ENCODE data around the gene ALDH1B1. TPM values are rescaled to one million over a fixed set of nuclear protein-coding genes. Genes with fewer than 3 reads are reported as not detected.

Gene ALDH1B1
- total RNA-seq, 1 experiment from 2014 or later = 29.0 TPM

DNA sequence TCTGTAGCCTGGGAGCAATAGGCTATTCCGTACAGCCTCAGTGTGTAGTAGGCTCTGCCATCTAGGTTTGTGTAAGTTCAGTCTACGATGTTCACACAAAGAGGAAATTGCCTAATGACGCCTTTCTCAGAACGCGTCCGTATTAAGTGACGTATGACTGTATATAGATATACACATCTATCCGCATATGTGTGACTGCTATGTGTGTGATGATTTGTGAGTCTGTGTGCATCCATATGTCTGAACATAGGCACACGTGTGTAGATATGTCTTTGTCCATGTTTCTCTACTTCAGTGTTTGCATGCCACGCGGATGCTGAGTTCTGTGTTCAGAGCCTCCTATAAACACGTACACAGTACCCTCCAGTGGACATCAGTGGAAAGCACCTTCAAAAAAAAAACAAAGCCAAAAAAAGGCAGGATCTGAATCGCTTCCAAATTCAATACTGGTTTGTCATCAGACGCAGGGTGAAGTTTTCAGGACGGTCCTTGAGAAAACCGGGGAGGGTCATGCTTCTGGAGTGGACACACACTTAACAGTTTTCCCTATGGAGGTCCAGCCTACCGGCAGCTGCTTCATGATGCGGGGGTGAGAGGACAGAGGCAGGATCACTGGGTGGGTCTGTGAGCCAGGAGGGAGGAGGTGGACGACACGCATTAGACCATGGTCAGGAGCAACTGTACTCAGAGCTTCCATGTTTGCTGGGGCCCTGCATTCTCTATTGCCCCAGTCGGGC, 29.5 kb upstream of the ALDH1B1 start:
- Histone ChIP-seq H3K4me2 (ENCODE audit: low read length) (peak overlapping the region; percentile 74), H3K4me3 (ENCODE audit: low read length) (0 out of 2 replicates have a peak overlapping the region, but pooled peaks have one; percentile 32), H3K9me2 (replicated peaks; ENCODE audit: low read length) (no peaks in the 10 kb centered on the region), H3K27me3 (ENCODE audit: low read length) (no peaks in the 10 kb centered on the region), H3K9me3 (ENCODE audit: low read length) (no peaks in the 10 kb centered on the region), H3K79me2 (ENCODE audit: low read length) (no peaks in the 10 kb centered on the region), H4K20me1 (ENCODE audit: low read length) (no peaks in the 10 kb centered on the region), H3K9ac (ENCODE audit: low read length) (no peak overlapping the region), H2AFZ (ENCODE audit: low read length) (peak overlapping the region; percentile 71), H3K27ac (ENCODE audit: low read length) (no peak overlapping the region), H3F3A (ENCODE audit: low read length, unreplicated experiment) (no peaks in the 10 kb centered on the region), H3K4me1 (ENCODE audit: insufficient read depth, low read length) (peaks cover 4% of the 10 kb centered on the region; the same call in 1 of the 2 replicates), H3K36me3 (ENCODE audit: low read depth, low read length) (no peaks in the 10 kb centered on the region)
- ChIA-PET CTCF (no interaction called here), POLR2A (ENCODE audit: unreplicated experiment) (no interaction called here)
- no peak for TF ChIP-seq EZH2 (IDR thresholded peaks at IDR 0.05; ENCODE audit: low read length, unreplicated experiment)
- TF ChIP-seq EZH2phosphoT487 (IDR thresholded peaks at IDR 0.05; ENCODE audit: borderline replicate concordance, low read length) = no peak
- TF ChIP-seq, protein P1, sequence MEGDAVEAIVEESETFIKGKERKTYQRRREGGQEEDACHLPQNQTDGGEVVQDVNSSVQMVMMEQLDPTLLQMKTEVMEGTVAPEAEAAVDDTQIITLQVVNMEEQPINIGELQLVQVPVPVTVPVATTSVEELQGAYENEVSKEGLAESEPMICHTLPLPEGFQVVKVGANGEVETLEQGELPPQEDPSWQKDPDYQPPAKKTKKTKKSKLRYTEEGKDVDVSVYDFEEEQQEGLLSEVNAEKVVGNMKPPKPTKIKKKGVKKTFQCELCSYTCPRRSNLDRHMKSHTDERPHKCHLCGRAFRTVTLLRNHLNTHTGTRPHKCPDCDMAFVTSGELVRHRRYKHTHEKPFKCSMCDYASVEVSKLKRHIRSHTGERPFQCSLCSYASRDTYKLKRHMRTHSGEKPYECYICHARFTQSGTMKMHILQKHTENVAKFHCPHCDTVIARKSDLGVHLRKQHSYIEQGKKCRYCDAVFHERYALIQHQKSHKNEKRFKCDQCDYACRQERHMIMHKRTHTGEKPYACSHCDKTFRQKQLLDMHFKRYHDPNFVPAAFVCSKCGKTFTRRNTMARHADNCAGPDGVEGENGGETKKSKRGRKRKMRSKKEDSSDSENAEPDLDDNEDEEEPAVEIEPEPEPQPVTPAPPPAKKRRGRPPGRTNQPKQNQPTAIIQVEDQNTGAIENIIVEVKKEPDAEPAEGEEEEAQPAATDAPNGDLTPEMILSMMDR (conservative IDR thresholded peaks at IDR 0.05; ENCODE audit: low read depth, low read length) = peak; percentile 78
- ATAC-seq (peak; percentile 81), DNase-seq (peak; percentile 86)
- no TSS peak for BruUV-seq (replicated peaks)
- intact Hi-C loops (cut with micrococcal nuclease) = loop anchor here (1.0 to 10.0 kb wide), 5 partner anchors 275 to 778 kb away; partner anchors contain the start of gene SHB

DNA sequence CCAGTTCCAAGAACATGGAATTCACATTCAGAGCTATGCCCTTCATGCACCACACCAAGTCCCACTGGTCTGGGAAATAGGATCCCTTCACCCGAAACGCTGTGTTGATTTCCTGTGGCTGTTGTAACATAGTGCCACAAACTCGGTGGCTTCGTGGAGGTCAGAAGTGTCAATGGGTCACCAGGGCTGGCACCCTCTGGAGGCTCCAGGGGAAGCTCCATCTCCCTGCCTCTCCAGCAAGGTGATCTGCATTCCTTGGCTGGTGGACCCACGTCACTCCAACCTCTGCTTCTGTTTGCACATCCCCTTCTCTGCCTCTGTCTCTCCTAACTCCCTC, 28.9 kb upstream of the ALDH1B1 start:
- no peak overlapping the region for H3K9ac ChIP-seq (ENCODE audit: low read length)
- ChIA-PET POLR2A (ENCODE audit: unreplicated experiment) (no interaction called here), CTCF (no interaction called here)
- no peaks in the 10 kb centered on the region for H3K27me3 ChIP-seq (ENCODE audit: low read length)
- no peaks in the 10 kb centered on the region for H3K9me2 ChIP-seq (replicated peaks; ENCODE audit: low read length)
- DNase-seq (no peak), ATAC-seq (no peak)
- H3K79me2 ChIP-seq (ENCODE audit: low read length) = no peaks in the 10 kb centered on the region
- peak overlapping the region; percentile 74 for H3K4me2 ChIP-seq (ENCODE audit: low read length)
- no peaks in the 10 kb centered on the region for H3K36me3 ChIP-seq (ENCODE audit: low read depth, low read length)
- no peak overlapping the region for H3K4me3 ChIP-seq (ENCODE audit: low read length)
- H3K27ac ChIP-seq (ENCODE audit: low read length) = no peak overlapping the region
- no peaks in the 10 kb centered on the region for H3F3A ChIP-seq (ENCODE audit: low read length, unreplicated experiment)
- TF ChIP-seq, protein P1 (conservative IDR thresholded peaks at IDR 0.05; ENCODE audit: low read depth, low read length) = no peak
- TF ChIP-seq EZH2phosphoT487 (IDR thresholded peaks at IDR 0.05; ENCODE audit: borderline replicate concordance, low read length) = no peak
- peaks cover 4% of the 10 kb centered on the region; the same call in 1 of the 2 replicates for H3K4me1 ChIP-seq (ENCODE audit: insufficient read depth, low read length)
- H4K20me1 ChIP-seq (ENCODE audit: low read length) = no peaks in the 10 kb centered on the region
- intact Hi-C loops (cut with micrococcal nuclease) = loop anchor here (1.0 to 10.0 kb wide), 5 partner anchors 275 to 779 kb away; partner anchors contain the start of gene SHB
- BruUV-seq (replicated peaks) = no TSS peak
- H3K9me3 ChIP-seq (ENCODE audit: low read length) = no peaks in the 10 kb centered on the region
- H2AFZ ChIP-seq (ENCODE audit: low read length) = peak overlapping the region; percentile 56; the same call in 1 of the 2 replicates

DNA sequence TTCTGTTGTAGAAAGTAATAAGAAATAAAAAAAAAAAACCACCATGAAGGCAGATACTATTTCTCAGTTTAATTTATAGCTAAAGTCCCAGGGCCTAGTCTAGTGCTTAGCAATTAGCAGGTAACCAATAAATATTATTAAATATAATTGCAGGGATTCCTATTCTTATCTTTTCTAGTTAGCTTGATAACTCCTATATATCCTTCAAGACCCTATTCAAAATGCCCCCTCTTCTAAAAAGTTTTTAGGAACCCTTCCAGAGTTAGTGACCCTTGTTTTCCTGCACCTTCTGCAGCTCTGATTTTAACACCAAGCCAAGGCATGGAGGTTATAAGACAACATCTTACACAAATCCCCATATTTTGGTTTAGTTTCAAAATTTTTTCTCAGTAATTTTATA, 24.6 kb upstream of the ALDH1B1 start:
- no peaks in the 10 kb centered on the region for H3F3A ChIP-seq (ENCODE audit: low read length, unreplicated experiment)
- ChIA-PET CTCF (no interaction called here), POLR2A (ENCODE audit: unreplicated experiment) (no interaction called here)
- TF ChIP-seq EZH2phosphoT487 (IDR thresholded peaks at IDR 0.05; ENCODE audit: borderline replicate concordance, low read length) (no peak), EZH2 (IDR thresholded peaks at IDR 0.05; ENCODE audit: low read length, unreplicated experiment) (no peak)
- TF ChIP-seq, protein P1 (conservative IDR thresholded peaks at IDR 0.05; ENCODE audit: low read depth, low read length) = no peak
- no peaks in the 10 kb centered on the region for H3K9me3 ChIP-seq (ENCODE audit: low read length)
- H3K27me3 ChIP-seq (ENCODE audit: low read length) = no peaks in the 10 kb centered on the region
- BruUV-seq (replicated peaks) = no TSS peak
- H3K4me1 ChIP-seq (ENCODE audit: insufficient read depth, low read length) = peaks cover under 1% of the 10 kb centered on the region; the same call in 1 of the 2 replicates
- intact Hi-C loops (cut with micrococcal nuclease) = loop anchor here (10.0 kb wide), 1 partner anchor 783 kb away; no protein-coding TSS in a partner anchor
- no peaks in the 10 kb centered on the region for H3K36me3 ChIP-seq (ENCODE audit: low read depth, low read length)
- no peak overlapping the region for H3K4me3 ChIP-seq (ENCODE audit: low read length)
- H4K20me1 ChIP-seq (ENCODE audit: low read length) = no peaks in the 10 kb centered on the region
- H3K27ac ChIP-seq (ENCODE audit: low read length) = no peak overlapping the region
- H3K9me2 ChIP-seq (replicated peaks; ENCODE audit: low read length) = no peaks in the 10 kb centered on the region
- no peak for DNase-seq
- no peak overlapping the region for H2AFZ ChIP-seq (ENCODE audit: low read length)
- H3K9ac ChIP-seq (ENCODE audit: low read length) = no peak overlapping the region
- H3K4me2 ChIP-seq (ENCODE audit: low read length) = no peak overlapping the region
- H3K79me2 ChIP-seq (ENCODE audit: low read length) = no peaks in the 10 kb centered on the region
- ATAC-seq = no peak

Measured in PC-3 (cell line).